ENCODE data around the gene FLRT2. TPM values are rescaled to one million over a fixed set of nuclear protein-coding genes. Genes with fewer than 3 reads are reported as not detected.

Gene FLRT2
- total RNA-seq, 1 experiment from 2014 or later: 13.2 TPM

- H3K9me3 Mint-ChIP-seq: 0 out of 2 replicates have a peak, but pooled peaks cover 4% of the 10 kb centered on the region
- peaks cover 15% of the 10 kb centered on the region for H3K4me1 Mint-ChIP-seq
- no peak overlapping the region for H3K27ac Mint-ChIP-seq
- ChIA-PET CTCF (no interaction called here), POLR2A (no interaction called here)
- no peak for TF ChIP-seq ZNF232 (CRISPR knock-in tag; IDR thresholded peaks at IDR 0.05)
- TF ChIP-seq, protein P1, sequence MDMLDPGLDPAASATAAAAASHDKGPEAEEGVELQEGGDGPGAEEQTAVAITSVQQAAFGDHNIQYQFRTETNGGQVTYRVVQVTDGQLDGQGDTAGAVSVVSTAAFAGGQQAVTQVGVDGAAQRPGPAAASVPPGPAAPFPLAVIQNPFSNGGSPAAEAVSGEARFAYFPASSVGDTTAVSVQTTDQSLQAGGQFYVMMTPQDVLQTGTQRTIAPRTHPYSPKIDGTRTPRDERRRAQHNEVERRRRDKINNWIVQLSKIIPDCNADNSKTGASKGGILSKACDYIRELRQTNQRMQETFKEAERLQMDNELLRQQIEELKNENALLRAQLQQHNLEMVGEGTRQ (CRISPR knock-in tag; IDR thresholded peaks at IDR 0.05): no peak
- no peak for TF ChIP-seq FOXJ3 (CRISPR knock-in tag; IDR thresholded peaks at IDR 0.05; ENCODE audit: borderline replicate concordance)
- no peak for TF ChIP-seq SP1 (CRISPR knock-in tag; conservative IDR thresholded peaks at IDR 0.05)
- no peak for TF ChIP-seq AR (CRISPR knock-in tag; IDR thresholded peaks at IDR 0.05)
- TF ChIP-seq ATF2 (CRISPR knock-in tag; IDR thresholded peaks at IDR 0.05; ENCODE audit: borderline replicate concordance, low read depth): no peak
- TF ChIP-seq RORB (CRISPR knock-in tag; IDR thresholded peaks at IDR 0.05): no peak
- no peak for TF ChIP-seq TCF7 (CRISPR knock-in tag; IDR thresholded peaks at IDR 0.05; ENCODE audit: low read depth)
- TF ChIP-seq ERG (CRISPR knock-in tag; IDR thresholded peaks at IDR 0.05): no peak
- no peak for TF ChIP-seq USF1 (CRISPR knock-in tag; IDR thresholded peaks at IDR 0.05)
- no peak for TF ChIP-seq NR1H2 (CRISPR knock-in tag; IDR thresholded peaks at IDR 0.05)
- TF ChIP-seq, protein P2, sequence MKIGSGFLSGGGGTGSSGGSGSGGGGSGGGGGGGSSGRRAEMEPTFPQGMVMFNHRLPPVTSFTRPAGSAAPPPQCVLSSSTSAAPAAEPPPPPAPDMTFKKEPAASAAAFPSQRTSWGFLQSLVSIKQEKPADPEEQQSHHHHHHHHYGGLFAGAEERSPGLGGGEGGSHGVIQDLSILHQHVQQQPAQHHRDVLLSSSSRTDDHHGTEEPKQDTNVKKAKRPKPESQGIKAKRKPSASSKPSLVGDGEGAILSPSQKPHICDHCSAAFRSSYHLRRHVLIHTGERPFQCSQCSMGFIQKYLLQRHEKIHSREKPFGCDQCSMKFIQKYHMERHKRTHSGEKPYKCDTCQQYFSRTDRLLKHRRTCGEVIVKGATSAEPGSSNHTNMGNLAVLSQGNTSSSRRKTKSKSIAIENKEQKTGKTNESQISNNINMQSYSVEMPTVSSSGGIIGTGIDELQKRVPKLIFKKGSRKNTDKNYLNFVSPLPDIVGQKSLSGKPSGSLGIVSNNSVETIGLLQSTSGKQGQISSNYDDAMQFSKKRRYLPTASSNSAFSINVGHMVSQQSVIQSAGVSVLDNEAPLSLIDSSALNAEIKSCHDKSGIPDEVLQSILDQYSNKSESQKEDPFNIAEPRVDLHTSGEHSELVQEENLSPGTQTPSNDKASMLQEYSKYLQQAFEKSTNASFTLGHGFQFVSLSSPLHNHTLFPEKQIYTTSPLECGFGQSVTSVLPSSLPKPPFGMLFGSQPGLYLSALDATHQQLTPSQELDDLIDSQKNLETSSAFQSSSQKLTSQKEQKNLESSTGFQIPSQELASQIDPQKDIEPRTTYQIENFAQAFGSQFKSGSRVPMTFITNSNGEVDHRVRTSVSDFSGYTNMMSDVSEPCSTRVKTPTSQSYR (CRISPR knock-in tag; IDR thresholded peaks at IDR 0.05): no peak
- TF ChIP-seq ATF1 (CRISPR knock-in tag; IDR thresholded peaks at IDR 0.05): no peak
- TF ChIP-seq MLX (CRISPR knock-in tag; IDR thresholded peaks at IDR 0.05): no peak
- no peak for TF ChIP-seq OVOL2 (CRISPR knock-in tag; IDR thresholded peaks at IDR 0.05; ENCODE audit: borderline replicate concordance)
- TF ChIP-seq ZNF263 (CRISPR knock-in tag; IDR thresholded peaks at IDR 0.05; ENCODE audit: low read depth): no peak
- no peak for TF ChIP-seq TP53 (CRISPR knock-in tag; IDR thresholded peaks at IDR 0.05)
- no peak for TF ChIP-seq STAT6 (CRISPR knock-in tag; conservative IDR thresholded peaks at IDR 0.05; ENCODE audit: low read depth)
- no peak for TF ChIP-seq ZNF416 (CRISPR knock-in tag; IDR thresholded peaks at IDR 0.05)
- no peak for TF ChIP-seq MYBL2 (CRISPR knock-in tag; IDR thresholded peaks at IDR 0.05)
- ATAC-seq (no peak), DNase-seq (ENCODE audit: low spot score) (no peak)
- H3K27me3 Mint-ChIP-seq (ENCODE audit: low read depth): no peaks in the 10 kb centered on the region
- H3K36me3 Mint-ChIP-seq: no peaks in the 10 kb centered on the region
- H3K4me3 Mint-ChIP-seq: no peak overlapping the region
Measured at GRCh38 chr14:85604714-85605113, 74.8 kb downstream of the FLRT2 start.
